Bladder microvascular endothelial cell (primary cell): Measurements from ENCODE around the gene ARHGAP15. TPM values are rescaled to one million over a fixed set of nuclear protein-coding genes. Genes with fewer than 3 reads are reported as not detected.

ENCODE experiments used
- total RNA-seq: library from RNA; depleted of rRNA; stranded (reverse); fragments of >200 nt; gene quantifications from 2 replicates; pipeline ENCODE4 v1.2.3, GENCODE V29; 2014

The ARHGAP15 gene
- total RNA-seq = 0.19 TPM in 1 of 2 replicates, not detected in the other

DNA sequence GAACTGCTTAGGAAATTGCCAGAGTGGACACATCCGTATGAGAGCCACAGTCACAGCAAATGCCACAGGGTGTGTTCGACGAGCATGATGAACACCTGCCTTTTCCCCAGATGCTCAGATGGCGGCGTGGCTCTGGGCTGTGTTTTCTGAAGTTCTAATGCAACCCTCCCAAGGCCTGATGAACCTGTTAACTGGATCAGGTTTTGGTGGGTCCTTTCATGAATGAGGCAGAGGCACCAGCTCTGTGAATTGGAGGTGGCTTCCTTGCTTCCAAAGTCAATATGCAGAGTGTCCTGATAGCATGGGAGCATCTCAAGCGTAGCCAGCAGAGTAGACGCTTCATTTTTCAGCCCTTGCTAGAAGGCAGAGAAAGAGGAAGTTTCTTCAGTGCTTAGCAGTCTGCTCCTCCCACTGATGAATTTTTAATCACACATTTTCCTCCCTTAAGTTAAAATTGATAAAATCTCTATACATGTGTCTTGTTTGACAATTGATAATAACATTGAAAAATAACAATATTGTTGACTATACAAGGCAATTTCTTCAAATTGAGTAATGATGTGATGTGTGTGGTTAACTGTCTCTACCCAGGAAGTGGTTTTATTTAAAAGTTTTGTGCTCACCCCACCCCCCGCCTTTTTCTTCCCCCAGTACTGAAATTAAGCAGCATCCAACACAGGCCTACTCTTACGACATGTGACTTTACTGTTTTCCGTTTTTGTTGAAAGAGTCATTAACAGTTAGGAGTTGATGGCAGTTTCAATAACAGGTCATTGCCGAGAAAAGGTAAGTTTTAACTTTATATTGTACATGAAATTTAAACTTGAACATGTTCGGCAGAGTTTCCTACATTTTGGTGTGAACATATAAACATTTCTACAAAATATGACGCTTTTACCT is at the start of gene ARHGAP15:
TSS of gene ARHGAP15 (plus strand) at position 739 of the 900 bp plus-strand sequence.

